Sigmoid colon (tissue), 7 donors: Measurements from ENCODE around the gene IRF2BPL. TPM values are rescaled to one million over a fixed set of nuclear protein-coding genes. Genes with fewer than 3 reads are reported as not detected.
"Not testable (repeated sequence)": the region's sequence is repeated elsewhere in the genome, so short reads cannot be mapped to it uniquely, and the experiment has no call there.

ENCODE experiments used
- DNase-seq: peaks from one replicate; pipeline ENCODE4 v3.0.0-alpha.2; 2019
- H3K27ac ChIP-seq, 4 donors: fragments of 200-600 bp; sonication (generic); one replicate each; pipeline ENCODE4 v1.5.1; 2016 to 2019; ENCODE audit warnings: mild to moderate bottlenecking in 1 of 4
- H3K27me3 ChIP-seq, 3 donors: fragments of 200-600 bp; sonication (generic); one replicate each; pipeline ENCODE4 v1.5.1; 2019; ENCODE audit warnings: mild to moderate bottlenecking in 1 of 3
- H3K36me3 ChIP-seq, 4 donors: fragments of 200-600 bp; sonication (generic); one replicate each; pipeline ENCODE4 v1.5.1; 2016 to 2019
- H3K4me1 ChIP-seq, 4 donors: fragments of 200-600 bp; sonication (generic); one replicate each; pipeline ENCODE4 v1.5.1; 2017 to 2019
- H3K4me3 ChIP-seq, 4 donors: fragments of 200-600 bp; sonication (generic); one replicate each; pipeline ENCODE4 v1.5.1; 2017 to 2019; ENCODE audit warnings: mild to moderate bottlenecking in 2 of 4, moderate library complexity in 1 of 4
- H3K9me3 ChIP-seq, 4 donors: fragments of 200-600 bp in 3 of 4; sonication (generic) in 3 of 4; one replicate each; pipeline versions ENCODE4 v1.5.1 to v1.6.1; 2013 to 2019
- CTCF ChIP-seq, 4 experiments: fragments of 450-650 bp in 3 of 4; fragments of 200-600 bp in 1 of 4; IDR thresholded peaks; one replicate each; pipeline ENCODE4 v1.5.1; 2016 to 2019; ENCODE audit warnings: antibody characterized with exemption in 4 of 4, mild to moderate bottlenecking in 3 of 4, moderate library complexity in 2 of 4
- EP300 ChIP-seq, 4 donors: sonication (generic); formaldehyde crosslinking; IDR thresholded peaks; one replicate each; pipeline ENCODE4 v1.6.1; 2017; ENCODE audit warnings: antibody characterized with exemption in 4 of 4
- POLR2A ChIP-seq, 2 donors: fragments of 450-650 bp; IDR thresholded peaks; one replicate each; pipeline ENCODE4 v1.6.1; 2016; ENCODE audit warnings: antibody characterized with exemption in 2 of 2, mild to moderate bottlenecking in 2 of 2, moderate library complexity in 2 of 2
- POLR2AphosphoS5 ChIP-seq, 4 donors: sonication (generic); formaldehyde crosslinking; IDR thresholded peaks; one replicate each; pipeline ENCODE4 v1.6.1; 2017; ENCODE audit warnings: antibody characterized with exemption in 4 of 4
- WGBS, 2 donors: extraction: QIAGEN DNeasy Blood & Tissue Kit; methylation state at CpG; one replicate each; pipeline ENCODE4 v1.1.7; 2013; 5-methylcytosine and 5-hydroxymethylcytosine counted together
- intact Hi-C: fragments of 100-400 bp; cut with DNase I; formaldehyde crosslinking; loops from one replicate; pipeline ENCODE4 v1.15.1; 2023
- polyA plus RNA-seq, 3 donors: library from polyadenylated mRNA; stranded (reverse); fragments of 200-250 nt; gene quantifications; one replicate each; pipeline ENCODE4 v1.2.3, GENCODE V29; 2013
- total RNA-seq, 4 donors: library from RNA; depleted of rRNA; stranded (reverse); fragments of >200 nt; gene quantifications; one replicate each; pipeline ENCODE4 v1.1.0, GENCODE V29; 2016
- donor health status: healthy with polysubstance abuse.
- donor health status: Bipolar disorder and iron deficiency.
- donor health status: healthy.

IRF2BPL gene
- total and polyA plus RNA-seq, 7 donors, result 3.0 to 63.1 (median 34.7) TPM

- intact Hi-C loops, result no loop called here
- peak overlapping the region; percentile 12 to 96 (median 87) for H3K4me3 ChIP-seq
- WGBS, 2 donors, result 12 to 50% methylated on average over 17 of the region's 17 CpGs
These were observed 5.2 kb downstream of the IRF2BPL start for GRCh38 chr14:77023001-77023996.

GRCh38 chr14:77022236-77022852, 6.2 kb downstream of the IRF2BPL start:
- Histone ChIP-seq H3K27ac (peak overlapping the region; percentile 97 to 100 (median 100)), H3K4me1 (peaks cover 0 to 43% (median 27%) of the 10 kb centered on the region in 4 donors), H3K4me3 (no peak overlapping the region), H3K27me3 (no peaks in the 10 kb centered on the region), H3K36me3 (peaks cover 0 to 14% (median 6%) of the 10 kb centered on the region in 4 donors), H3K9me3 (no peaks in the 10 kb centered on the region)
- TF ChIP-seq POLR2AphosphoS5 (IDR thresholded peaks at IDR 0.05) (peak in 1 of 4 donors; percentile 4), CTCF (IDR thresholded peaks at IDR 0.05) (no peak), EP300 (IDR thresholded peaks at IDR 0.05) (no peak), POLR2A (IDR thresholded peaks at IDR 0.05) (no peak)
- intact Hi-C loops, result no loop called here
- no peak for DNase-seq
- whole genome bisulfite sequencing, 2 donors, result 13 to 51% methylated on average over 9 of the region's 9 CpGs

More at GRCh38 chr14:77023001-77023996, 5.2 kb downstream of the IRF2BPL start:
- Histone ChIP-seq H3K27ac (peak overlapping the region; percentile 97 to 100 (median 100)), H3K36me3 (peaks cover 0 to 14% (median 6%) of the 10 kb centered on the region in 4 donors), H3K27me3 (no peaks in the 10 kb centered on the region), H3K9me3 (no peaks in the 10 kb centered on the region), H3K4me1 (peaks cover 0 to 43% (median 27%) of the 10 kb centered on the region in 4 donors)
- DNase-seq, result peak; percentile 76
- no peak for TF ChIP-seq POLR2A (IDR thresholded peaks at IDR 0.05)
- TF ChIP-seq POLR2AphosphoS5 (IDR thresholded peaks at IDR 0.05), result peak in 2 of 4 donors; percentile 23 to 44
- peak in 3 of 4 experiments; percentile 8 to 52 (median 34) for TF ChIP-seq CTCF (IDR thresholded peaks at IDR 0.05)

GRCh38 chr14:77021424-77021823, 7.1 kb downstream of the IRF2BPL start:
- H3K9me3 ChIP-seq, intact Hi-C loops, H3K27me3 ChIP-seq, H3K4me3 ChIP-seq, DNase-seq: not testable (repeated sequence)
- H3K27ac ChIP-seq, result peak overlapping the region; percentile 97 to 100 (median 100)
- H3K4me1 ChIP-seq, result peaks cover 0 to 42% (median 27%) of the 10 kb centered on the region in 4 donors
- WGBS, 2 donors, result 86 to 91% methylated on average over 11 of the region's 11 CpGs
- peaks cover 0 to 14% (median 6%) of the 10 kb centered on the region in 4 donors for H3K36me3 ChIP-seq

GRCh38 chr14:77018785-77019184, 9.7 kb downstream of the IRF2BPL start:
- DNase-seq, result no peak
- Histone ChIP-seq H3K9me3 (no peaks in the 10 kb centered on the region), H3K27me3 (no peaks in the 10 kb centered on the region), H3K36me3 (no peaks in the 10 kb centered on the region), H3K4me3 (no peak overlapping the region), H3K4me1 (peaks cover 0 to 30% (median 29%) of the 10 kb centered on the region in 4 donors), H3K27ac (no peak overlapping the region)
- TF ChIP-seq POLR2A (IDR thresholded peaks at IDR 0.05), result no peak
- intact Hi-C loops, result loop anchor here (5.0 kb wide), 1 partner anchor 34 kb away; no protein-coding TSS in a partner anchor
- 94 to 95% methylated on average over 3 of the region's 3 CpGs for WGBS, 2 donors

GRCh38 chr14:77017666-77018065, 10.8 kb downstream of the IRF2BPL start:
- no peak for TF ChIP-seq POLR2AphosphoS5 (IDR thresholded peaks at IDR 0.05)
- TF ChIP-seq EP300 (IDR thresholded peaks at IDR 0.05), result no peak
- no peak for TF ChIP-seq POLR2A (IDR thresholded peaks at IDR 0.05)
- no peak for TF ChIP-seq CTCF (IDR thresholded peaks at IDR 0.05)
- Histone ChIP-seq H3K4me1 (peaks cover 0 to 26% (median 22%) of the 10 kb centered on the region in 4 donors), H3K4me3 (no peak overlapping the region), H3K9me3 (no peaks in the 10 kb centered on the region), H3K27me3 (no peaks in the 10 kb centered on the region), H3K36me3 (no peaks in the 10 kb centered on the region), H3K27ac (no peak overlapping the region)
- intact Hi-C loops, result loop anchor here (5.0 kb wide), 1 partner anchor 35 kb away; no protein-coding TSS in a partner anchor
- no peak for DNase-seq
- 87 to 93% methylated on average over 2 of the region's 2 CpGs for WGBS, 2 donors
